ENCODE results near the gene PCSK5.
"Not testable (repeated sequence)": the region's sequence is repeated elsewhere in the genome, so short reads cannot be mapped to it uniquely, and the experiment has no call there.

The PCSK5 gene

DNA sequence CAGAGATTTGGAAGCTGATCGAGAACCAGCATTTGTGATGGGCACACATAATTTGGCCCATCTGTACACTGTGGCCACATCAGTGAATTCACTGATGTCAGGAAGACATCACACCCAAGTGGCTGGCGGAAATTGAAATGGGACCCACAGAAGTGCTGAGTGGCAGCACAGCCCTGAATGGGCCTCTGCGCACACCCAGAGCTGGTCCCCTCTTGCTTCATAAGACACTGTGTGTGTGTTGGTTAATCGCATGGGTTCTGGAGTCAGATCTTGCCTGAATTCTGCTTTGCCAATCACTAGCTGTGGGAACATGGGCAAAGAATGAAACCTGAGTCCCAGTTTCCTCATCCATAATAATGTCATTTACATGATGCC lies 72.2 kb downstream of the PCSK5 start:
- H3K27me3 ChIP-seq (ENCODE audit: low read length), result no peaks in the 10 kb centered on the region
- no peak overlapping the region for H3K9ac ChIP-seq (ENCODE audit: low read length)
- H2AFZ ChIP-seq (ENCODE audit: low read depth, low read length, severe bottlenecking), result no peak overlapping the region
- no peaks in the 10 kb centered on the region for H3K9me2 ChIP-seq (replicated peaks; ENCODE audit: insufficient read depth, low read length)
- no peak overlapping the region for H3K4me2 ChIP-seq (ENCODE audit: low read depth, low read length, poor library complexity, severe bottlenecking)
- H4K20me1 ChIP-seq (ENCODE audit: low read depth, low read length), result no peaks in the 10 kb centered on the region
- no peaks in the 10 kb centered on the region for H3F3A ChIP-seq (ENCODE audit: insufficient read depth)
- no peaks in the 10 kb centered on the region for H3K9me3 ChIP-seq (ENCODE audit: insufficient read depth, low read length)
- no peaks in the 10 kb centered on the region for H3K36me3 ChIP-seq (ENCODE audit: low read length)
- H3K79me2 ChIP-seq (ENCODE audit: insufficient read depth, low read length), result no peaks in the 10 kb centered on the region
- H3K27ac ChIP-seq (ENCODE audit: low read depth, low read length), result no peak overlapping the region
- TF ChIP-seq, protein P1, sequence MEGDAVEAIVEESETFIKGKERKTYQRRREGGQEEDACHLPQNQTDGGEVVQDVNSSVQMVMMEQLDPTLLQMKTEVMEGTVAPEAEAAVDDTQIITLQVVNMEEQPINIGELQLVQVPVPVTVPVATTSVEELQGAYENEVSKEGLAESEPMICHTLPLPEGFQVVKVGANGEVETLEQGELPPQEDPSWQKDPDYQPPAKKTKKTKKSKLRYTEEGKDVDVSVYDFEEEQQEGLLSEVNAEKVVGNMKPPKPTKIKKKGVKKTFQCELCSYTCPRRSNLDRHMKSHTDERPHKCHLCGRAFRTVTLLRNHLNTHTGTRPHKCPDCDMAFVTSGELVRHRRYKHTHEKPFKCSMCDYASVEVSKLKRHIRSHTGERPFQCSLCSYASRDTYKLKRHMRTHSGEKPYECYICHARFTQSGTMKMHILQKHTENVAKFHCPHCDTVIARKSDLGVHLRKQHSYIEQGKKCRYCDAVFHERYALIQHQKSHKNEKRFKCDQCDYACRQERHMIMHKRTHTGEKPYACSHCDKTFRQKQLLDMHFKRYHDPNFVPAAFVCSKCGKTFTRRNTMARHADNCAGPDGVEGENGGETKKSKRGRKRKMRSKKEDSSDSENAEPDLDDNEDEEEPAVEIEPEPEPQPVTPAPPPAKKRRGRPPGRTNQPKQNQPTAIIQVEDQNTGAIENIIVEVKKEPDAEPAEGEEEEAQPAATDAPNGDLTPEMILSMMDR (IDR thresholded peaks at IDR 0.05; ENCODE audit: insufficient read depth, low read length, poor library complexity, severe bottlenecking), result no peak
- TF ChIP-seq EZH2phosphoT487 (conservative IDR thresholded peaks at IDR 0.05; ENCODE audit: low read length), result no peak
- no peak overlapping the region for H3K4me3 ChIP-seq (ENCODE audit: insufficient read depth, low read length, poor library complexity, severe bottlenecking)

DNA sequence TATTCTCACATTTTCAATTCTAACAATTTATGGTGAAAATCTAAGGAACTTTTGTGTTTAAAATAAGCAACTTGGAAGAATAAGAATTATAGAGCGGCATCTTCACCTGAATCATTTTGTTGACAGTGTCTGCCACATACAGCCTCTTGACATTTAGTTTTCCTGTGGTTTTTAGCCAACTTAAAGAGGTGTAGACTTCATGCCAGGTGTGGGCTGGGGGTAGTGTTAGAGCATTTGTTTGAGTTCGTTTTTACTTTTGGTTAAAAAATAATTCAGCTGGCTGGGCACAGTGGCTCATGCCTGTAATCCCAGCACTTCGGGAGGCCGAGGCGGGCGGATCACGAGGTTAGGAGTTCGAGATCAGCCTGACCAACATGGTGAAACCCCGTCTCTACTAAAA lies 72.8 kb downstream of the PCSK5 start:
- not testable (repeated sequence) for H4K20me1 ChIP-seq (ENCODE audit: low read depth, low read length); H3K27me3 ChIP-seq (ENCODE audit: low read length)

DNA sequence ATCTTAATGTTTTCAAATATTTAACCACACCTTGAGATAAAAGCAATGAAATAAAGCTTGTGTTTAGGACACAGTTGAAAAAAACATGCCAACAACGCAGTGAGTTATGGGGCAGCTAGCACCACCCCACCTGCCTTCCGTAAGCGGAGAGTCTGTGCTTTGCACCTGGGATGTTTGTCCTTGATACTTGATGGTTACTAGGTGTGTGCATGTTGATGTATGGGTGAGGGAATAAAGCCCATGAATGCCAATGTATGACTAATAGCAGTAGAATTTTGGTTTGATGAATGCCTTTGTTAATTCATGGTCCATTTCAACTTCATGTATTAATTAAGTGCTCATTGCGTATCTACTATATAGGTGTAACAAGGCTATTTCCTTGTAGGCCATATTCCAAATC lies 74.0 kb downstream of the PCSK5 start:
- no peaks in the 10 kb centered on the region for H3K79me2 ChIP-seq (ENCODE audit: insufficient read depth, low read length)
- TF ChIP-seq, protein P1 (IDR thresholded peaks at IDR 0.05; ENCODE audit: insufficient read depth, low read length, poor library complexity, severe bottlenecking), result no peak
- no peak for TF ChIP-seq EZH2phosphoT487 (conservative IDR thresholded peaks at IDR 0.05; ENCODE audit: low read length)
- H4K20me1 ChIP-seq (ENCODE audit: low read depth, low read length), result no peaks in the 10 kb centered on the region
- no peak overlapping the region for H2AFZ ChIP-seq (ENCODE audit: low read depth, low read length, severe bottlenecking)
- no peak overlapping the region for H3K4me2 ChIP-seq (ENCODE audit: low read depth, low read length, poor library complexity, severe bottlenecking)
- H3K27ac ChIP-seq (ENCODE audit: low read depth, low read length), result no peak overlapping the region
- no peaks in the 10 kb centered on the region for H3K9me3 ChIP-seq (ENCODE audit: insufficient read depth, low read length)
- H3K27me3 ChIP-seq (ENCODE audit: low read length), result no peaks in the 10 kb centered on the region
- H3K9ac ChIP-seq (ENCODE audit: low read length), result no peak overlapping the region
- no peak overlapping the region for H3K4me3 ChIP-seq (ENCODE audit: insufficient read depth, low read length, poor library complexity, severe bottlenecking)
- no peaks in the 10 kb centered on the region for H3K36me3 ChIP-seq (ENCODE audit: low read length)
- H3K9me2 ChIP-seq (replicated peaks; ENCODE audit: insufficient read depth, low read length), result no peaks in the 10 kb centered on the region
- H3F3A ChIP-seq (ENCODE audit: insufficient read depth), result no peaks in the 10 kb centered on the region

More for the DNA sequence above, 72.8 kb downstream of the PCSK5 start:
- H3K9ac ChIP-seq (ENCODE audit: low read length); H3K9me3 ChIP-seq (ENCODE audit: insufficient read depth, low read length); H3K79me2 ChIP-seq (ENCODE audit: insufficient read depth, low read length); H3K4me3 ChIP-seq (ENCODE audit: insufficient read depth, low read length, poor library complexity, severe bottlenecking); H3K27ac ChIP-seq (ENCODE audit: low read depth, low read length); H2AFZ ChIP-seq (ENCODE audit: low read depth, low read length, severe bottlenecking); H3K36me3 ChIP-seq (ENCODE audit: low read length); H3F3A ChIP-seq (ENCODE audit: insufficient read depth); H3K4me2 ChIP-seq (ENCODE audit: low read depth, low read length, poor library complexity, severe bottlenecking); H3K9me2 ChIP-seq (replicated peaks; ENCODE audit: insufficient read depth, low read length): not testable (repeated sequence)

DNA sequence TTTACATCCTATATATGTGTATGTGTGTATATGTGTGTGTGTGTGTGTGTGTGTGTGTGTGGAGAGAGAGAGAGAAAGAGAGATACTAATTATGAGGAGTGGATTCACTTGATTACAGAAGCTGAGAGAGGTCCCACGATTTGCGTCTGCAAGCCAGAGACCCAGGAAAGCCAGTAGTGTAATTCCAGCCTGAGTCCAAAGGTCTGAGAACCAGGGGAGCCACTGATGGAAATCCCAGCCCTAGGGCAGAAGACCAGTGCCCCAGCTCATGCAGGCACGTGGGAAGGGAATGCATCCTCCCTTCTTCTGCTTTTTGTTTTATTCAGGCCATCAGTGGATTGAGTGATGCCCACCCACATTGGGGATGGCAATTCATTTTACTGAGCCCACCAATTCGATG lies 74.8 kb downstream of the PCSK5 start:
- TF ChIP-seq EZH2phosphoT487 (conservative IDR thresholded peaks at IDR 0.05; ENCODE audit: low read length), result no peak
- TF ChIP-seq, protein P1 (IDR thresholded peaks at IDR 0.05; ENCODE audit: insufficient read depth, low read length, poor library complexity, severe bottlenecking), result no peak
- no peaks in the 10 kb centered on the region for H3K79me2 ChIP-seq (ENCODE audit: insufficient read depth, low read length)
- no peaks in the 10 kb centered on the region for H3F3A ChIP-seq (ENCODE audit: insufficient read depth)
- no peaks in the 10 kb centered on the region for H3K27me3 ChIP-seq (ENCODE audit: low read length)
- no peak overlapping the region for H3K9ac ChIP-seq (ENCODE audit: low read length)
- H4K20me1 ChIP-seq (ENCODE audit: low read depth, low read length), result no peaks in the 10 kb centered on the region
- no peak overlapping the region for H3K4me3 ChIP-seq (ENCODE audit: insufficient read depth, low read length, poor library complexity, severe bottlenecking)
- no peaks in the 10 kb centered on the region for H3K9me2 ChIP-seq (replicated peaks; ENCODE audit: insufficient read depth, low read length)
- H3K4me2 ChIP-seq (ENCODE audit: low read depth, low read length, poor library complexity, severe bottlenecking), result no peak overlapping the region
- H3K9me3 ChIP-seq (ENCODE audit: insufficient read depth, low read length), result no peaks in the 10 kb centered on the region
- no peak overlapping the region for H2AFZ ChIP-seq (ENCODE audit: low read depth, low read length, severe bottlenecking)
- no peak overlapping the region for H3K27ac ChIP-seq (ENCODE audit: low read depth, low read length)
- no peaks in the 10 kb centered on the region for H3K36me3 ChIP-seq (ENCODE audit: low read length)
